ENCODE measurements around the gene DMAP1.

Gene DMAP1

GRCh38 chr1:44256762-44257554, 43.7 kb downstream of the DMAP1 start:
- DNase-seq = no peak

GRCh38 chr1:44259090-44259489, 45.8 kb downstream of the DMAP1 start:
- DNase-seq = no peak

GRCh38 chr1:44260792-44261170, 47.5 kb downstream of the DMAP1 start:
- peak; percentile 39 for DNase-seq

GRCh38 chr1:44261171-44261817, 48.0 kb downstream of the DMAP1 start:
- DNase-seq = no peak

GRCh38 chr1:44261962-44262361, 48.7 kb downstream of the DMAP1 start:
- DNase-seq = no peak

GRCh38 chr1:44262414-44262813, 49.1 kb downstream of the DMAP1 start:
- no peak for DNase-seq

GRCh38 chr1:44262816-44263567, 49.7 kb downstream of the DMAP1 start:
- no peak for DNase-seq

GRCh38 chr1:44263568-44264450, 50.5 kb downstream of the DMAP1 start:
- DNase-seq = no peak

GRCh38 chr1:44264451-44264771, 51.1 kb downstream of the DMAP1 start:
- no peak for DNase-seq

- no peak for DNase-seq
Measured at GRCh38 chr1:44265656-44266358, 52.5 kb downstream of the DMAP1 start.

GRCh38 chr1:44266400-44267344, 53.4 kb downstream of the DMAP1 start:
- no peak for DNase-seq

GRCh38 chr1:44267438-44267837, 54.2 kb downstream of the DMAP1 start:
- no peak for DNase-seq

GRCh38 chr1:44268054-44268453, 54.8 kb downstream of the DMAP1 start:
- no peak for DNase-seq
